Calu3 (cell line): ENCODE results near the gene APOBEC4. TPM values are rescaled to one million over a fixed set of nuclear protein-coding genes. Genes with fewer than 3 reads are reported as not detected.

Source experiments
- BruUV-seq: library from RNA; stranded (reverse); fragments of 400-500 nt; replicated peaks from 2 replicates; lab custom pipeline; 2021; lab: Mats Ljungman, UMichigan
- CTCF ChIA-PET: fragments of 300-600 bp; sonication (Branson Sonifier 250); formaldehyde crosslinking; loops from one replicate; lab custom pipeline; 2022; ENCODE audit warnings: antibody characterized with exemption; lab: Charles Lee
- DNase-seq: peaks from one replicate; pipeline ENCODE4 v3.0.0; 2022
- H3K27ac Mint-ChIP-seq: one replicate; pipeline ENCODE4 v1.8.0; 2022; ENCODE audit warnings: mixed read lengths; ENCODE audit not compliant: unreplicated experiment
- H3K27me3 Mint-ChIP-seq: one replicate; pipeline ENCODE4 v1.8.0; 2022; ENCODE audit warnings: mixed read lengths; ENCODE audit not compliant: unreplicated experiment
- H3K36me3 Mint-ChIP-seq: one replicate; pipeline ENCODE4 v1.8.0; 2022; ENCODE audit warnings: mild to moderate bottlenecking, moderate library complexity, mixed read lengths; ENCODE audit not compliant: insufficient read depth, unreplicated experiment
- H3K4me1 Mint-ChIP-seq: one replicate; pipeline ENCODE4 v1.8.0; 2022; ENCODE audit warnings: mild to moderate bottlenecking, low read depth, mixed read lengths; ENCODE audit not compliant: unreplicated experiment
- H3K4me3 Mint-ChIP-seq: one replicate; pipeline ENCODE4 v1.8.0; 2022; ENCODE audit warnings: mild to moderate bottlenecking, low read depth, moderate library complexity, mixed read lengths; ENCODE audit not compliant: unreplicated experiment
- H3K9me3 Mint-ChIP-seq: one replicate; pipeline ENCODE4 v1.8.0; 2022; ENCODE audit warnings: low read depth, mixed read lengths; ENCODE audit not compliant: unreplicated experiment
- CTCF ChIP-seq: fragments of 200-600 bp; IDR thresholded peaks from one replicate; pipeline ENCODE4 v1.8.0; 2022; ENCODE audit warnings: antibody characterized with exemption; ENCODE audit not compliant: unreplicated experiment
- intact Hi-C: fragments of 100-400 bp; cut with micrococcal nuclease; formaldehyde crosslinking; loops from one replicate; pipeline ENCODE4 v1.10.0; 2022; ENCODE audit not compliant: unreplicated experiment
- total RNA-seq: library from RNA; stranded (reverse); gene quantifications from 2 replicates; pipeline ENCODE4 v1.2.3, GENCODE V29; 2022

APOBEC4 gene
- total RNA-seq, 1 experiment from 2014 or later = not detected

GRCh38 chr1:183646776-183647175 lies 6.3 kb downstream of the APOBEC4 start:
- intact Hi-C loops = no loop called here
- Mint-ChIP-seq H3K36me3 (no peaks in the 10 kb centered on the region), H3K4me1 (no peaks in the 10 kb centered on the region), H3K27me3 (peaks cover 18% of the 10 kb centered on the region), H3K9me3 (no peaks in the 10 kb centered on the region), H3K27ac (no peak overlapping the region), H3K4me3 (no peak overlapping the region)
- DNase-seq = no peak
- BruUV-seq = no TSS peak
- CTCF ChIA-PET = interaction anchor here (0.6 kb wide), 1 partner anchor 634 kb away, joined by 5 read pairs; no protein-coding TSS in a partner anchor
- TF ChIP-seq CTCF = no peak

GRCh38 chr1:183645531-183645930 lies 7.6 kb downstream of the APOBEC4 start:
- H3K36me3 Mint-ChIP-seq = no peaks in the 10 kb centered on the region
- CTCF ChIA-PET = no interaction called here
- DNase-seq = no peak
- intact Hi-C loops = no loop called here
- BruUV-seq = no TSS peak
- no peaks in the 10 kb centered on the region for H3K4me1 Mint-ChIP-seq
- no peak for TF ChIP-seq CTCF
- no peak overlapping the region for H3K4me3 Mint-ChIP-seq
- H3K9me3 Mint-ChIP-seq = no peaks in the 10 kb centered on the region
- H3K27me3 Mint-ChIP-seq = peaks cover 18% of the 10 kb centered on the region
- H3K27ac Mint-ChIP-seq = no peak overlapping the region

GRCh38 chr1:183642166-183642565 lies 10.9 kb downstream of the APOBEC4 start:
- Mint-ChIP-seq H3K4me3 (no peak overlapping the region), H3K9me3 (no peaks in the 10 kb centered on the region), H3K27me3 (peaks cover 14% of the 10 kb centered on the region), H3K27ac (no peak overlapping the region), H3K4me1 (no peaks in the 10 kb centered on the region), H3K36me3 (no peaks in the 10 kb centered on the region)
- CTCF ChIA-PET = no interaction called here
- intact Hi-C loops = no loop called here
- BruUV-seq = no TSS peak
- no peak for TF ChIP-seq CTCF
- DNase-seq = no peak

- DNase-seq = no peak
- H3K4me1 Mint-ChIP-seq = peaks cover 12% of the 10 kb centered on the region
- no peak overlapping the region for H3K27ac Mint-ChIP-seq
- TF ChIP-seq CTCF = no peak
- BruUV-seq = no TSS peak
- peaks cover 14% of the 10 kb centered on the region for H3K36me3 Mint-ChIP-seq
- CTCF ChIA-PET = no interaction called here
- H3K9me3 Mint-ChIP-seq = no peaks in the 10 kb centered on the region
- H3K27me3 Mint-ChIP-seq = peaks cover 10% of the 10 kb centered on the region
- no peak overlapping the region for H3K4me3 Mint-ChIP-seq
- intact Hi-C loops = no loop called here
These were observed 12.9 kb downstream of the APOBEC4 start for GRCh38 chr1:183640193-183640592.
